ENCODE data around the gene REG3G. TPM values are rescaled to one million over a fixed set of nuclear protein-coding genes. Genes with fewer than 3 reads are reported as not detected.
A peak's percentile ranks its signal among the peaks of the same experiment; 100 is the strongest.

The REG3G gene
- total and polyA plus RNA-seq, 8 donors = 0.40 to 6.9 TPM; not detected in 6

GRCh38 chr2:78980152-78980465 is 45.4 kb upstream of the REG3G start:
- H3K36me3 ChIP-seq = no peaks in the 10 kb centered on the region
- intact Hi-C loops (cut with DNase I; ENCODE audit: low total_unique reads) = no loop called here
- TF ChIP-seq POLR2A (IDR thresholded peaks at IDR 0.05) = no peak
- TF ChIP-seq, protein P1, sequence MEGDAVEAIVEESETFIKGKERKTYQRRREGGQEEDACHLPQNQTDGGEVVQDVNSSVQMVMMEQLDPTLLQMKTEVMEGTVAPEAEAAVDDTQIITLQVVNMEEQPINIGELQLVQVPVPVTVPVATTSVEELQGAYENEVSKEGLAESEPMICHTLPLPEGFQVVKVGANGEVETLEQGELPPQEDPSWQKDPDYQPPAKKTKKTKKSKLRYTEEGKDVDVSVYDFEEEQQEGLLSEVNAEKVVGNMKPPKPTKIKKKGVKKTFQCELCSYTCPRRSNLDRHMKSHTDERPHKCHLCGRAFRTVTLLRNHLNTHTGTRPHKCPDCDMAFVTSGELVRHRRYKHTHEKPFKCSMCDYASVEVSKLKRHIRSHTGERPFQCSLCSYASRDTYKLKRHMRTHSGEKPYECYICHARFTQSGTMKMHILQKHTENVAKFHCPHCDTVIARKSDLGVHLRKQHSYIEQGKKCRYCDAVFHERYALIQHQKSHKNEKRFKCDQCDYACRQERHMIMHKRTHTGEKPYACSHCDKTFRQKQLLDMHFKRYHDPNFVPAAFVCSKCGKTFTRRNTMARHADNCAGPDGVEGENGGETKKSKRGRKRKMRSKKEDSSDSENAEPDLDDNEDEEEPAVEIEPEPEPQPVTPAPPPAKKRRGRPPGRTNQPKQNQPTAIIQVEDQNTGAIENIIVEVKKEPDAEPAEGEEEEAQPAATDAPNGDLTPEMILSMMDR (IDR thresholded peaks at IDR 0.05) = no peak
- TF ChIP-seq EP300 (IDR thresholded peaks at IDR 0.05) = no peak
- TF ChIP-seq POLR2AphosphoS5 (IDR thresholded peaks at IDR 0.05) = no peak
- WGBS, 5 donors = 19 to 48% (median 34%) methylated on average over 1 of the region's 1 CpG
- H3K27ac ChIP-seq = no peak overlapping the region
- no peaks in the 10 kb centered on the region for H3K9me3 ChIP-seq
- no peak overlapping the region for H3K4me3 ChIP-seq
- H3K4me1 ChIP-seq = no peaks in the 10 kb centered on the region
- H3K27me3 ChIP-seq = no peaks in the 10 kb centered on the region
- peak in 1 of 2 donors; percentile 18 for DNase-seq

DNA sequence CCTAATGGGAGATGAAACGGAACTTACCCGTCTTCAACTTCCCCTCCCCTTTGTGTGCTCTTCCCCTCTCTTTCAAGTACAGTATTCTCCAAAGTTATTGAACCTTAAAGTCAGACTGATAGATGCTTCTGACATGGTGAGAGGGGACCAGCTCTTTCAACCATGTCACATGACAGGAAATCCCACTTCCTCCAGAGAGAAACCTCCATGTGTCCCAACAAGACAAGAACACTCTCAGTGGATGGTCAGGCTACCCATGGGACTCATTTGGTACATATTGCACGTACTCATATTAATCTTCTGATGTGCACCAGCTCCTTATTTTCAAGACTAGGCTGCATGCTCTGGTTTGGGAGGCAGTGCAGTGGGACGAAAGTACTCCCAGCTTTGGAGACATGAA is 44.6 kb upstream of the REG3G start:
- 57 to 78% (median 67%) methylated on average over 4 of the region's 4 CpGs for WGBS, 5 donors

GRCh38 chr2:78982638-78983330 is 42.7 kb upstream of the REG3G start:
- no peaks in the 10 kb centered on the region for H3K27me3 ChIP-seq
- H3K36me3 ChIP-seq = no peaks in the 10 kb centered on the region
- DNase-seq = no peak
- TF ChIP-seq POLR2A (IDR thresholded peaks at IDR 0.05) = no peak
- TF ChIP-seq, protein P1 (IDR thresholded peaks at IDR 0.05) = no peak
- no peak for TF ChIP-seq EP300 (IDR thresholded peaks at IDR 0.05)
- TF ChIP-seq POLR2AphosphoS5 (IDR thresholded peaks at IDR 0.05) = no peak
- intact Hi-C loops (cut with DNase I; ENCODE audit: low total_unique reads) = no loop called here
- no peaks in the 10 kb centered on the region for H3K9me3 ChIP-seq
- no peaks in the 10 kb centered on the region for H3K4me1 ChIP-seq
- WGBS, 5 donors = 31 to 49% (median 41%) methylated on average over 4 of the region's 4 CpGs
- H3K4me3 ChIP-seq = no peak overlapping the region
- no peak overlapping the region for H3K27ac ChIP-seq

More for the DNA sequence above, 44.6 kb upstream of the REG3G start:
- H3K27ac ChIP-seq = no peak overlapping the region
- no peaks in the 10 kb centered on the region for H3K27me3 ChIP-seq
- TF ChIP-seq, protein P1 (IDR thresholded peaks at IDR 0.05) = no peak
- TF ChIP-seq EP300 (IDR thresholded peaks at IDR 0.05) (no peak), POLR2A (IDR thresholded peaks at IDR 0.05) (no peak)
- no peaks in the 10 kb centered on the region for H3K36me3 ChIP-seq
- no peak for DNase-seq
- H3K4me3 ChIP-seq = no peak overlapping the region
- no peaks in the 10 kb centered on the region for H3K4me1 ChIP-seq
- intact Hi-C loops (cut with DNase I; ENCODE audit: low total_unique reads) = no loop called here
- no peaks in the 10 kb centered on the region for H3K9me3 ChIP-seq

GRCh38 chr2:78984386-78984785 is 41.1 kb upstream of the REG3G start:
- TF ChIP-seq POLR2A (IDR thresholded peaks at IDR 0.05) = no peak
- TF ChIP-seq, protein P1 (IDR thresholded peaks at IDR 0.05) = no peak
- no peak for TF ChIP-seq EP300 (IDR thresholded peaks at IDR 0.05)
- TF ChIP-seq POLR2AphosphoS5 (IDR thresholded peaks at IDR 0.05) = no peak
- Histone ChIP-seq H3K36me3 (no peaks in the 10 kb centered on the region), H3K4me1 (no peaks in the 10 kb centered on the region), H3K4me3 (no peak overlapping the region), H3K27ac (no peak overlapping the region), H3K9me3 (no peaks in the 10 kb centered on the region), H3K27me3 (no peaks in the 10 kb centered on the region)
- intact Hi-C loops (cut with DNase I; ENCODE audit: low total_unique reads) = no loop called here
- 78 to 89% (median 86%) methylated on average over 7 of the region's 7 CpGs for WGBS, 5 donors
- DNase-seq = no peak

Measured in stomach (tissue), 9 donors.